Parathyroid adenoma (tissue), 2 donors: ENCODE data around the gene BCAT1.

ENCODE experiments used
- H2AFZ ChIP-seq: fragments of 300-600 bp; sonication (generic); one replicate; pipeline ENCODE4 v1.7.0; 2017; ENCODE audit warnings: antibody characterized with exemption, mild to moderate bottlenecking
- H3K27ac ChIP-seq: fragments of 300-600 bp; sonication (generic); one replicate; pipeline ENCODE4 v1.7.0; 2017
- H3K27me3 ChIP-seq: fragments of 300-600 bp; sonication (generic); one replicate; pipeline ENCODE4 v1.7.0; 2017; ENCODE audit warnings: low read length; ENCODE audit not compliant: control insufficient read depth, insufficient read depth
- H3K36me3 ChIP-seq: fragments of 300-600 bp; sonication (generic); one replicate; pipeline ENCODE4 v1.7.0; 2017; ENCODE audit warnings: low read length; ENCODE audit not compliant: control insufficient read depth, insufficient read depth
- H3K4me1 ChIP-seq: fragments of 300-600 bp; sonication (generic); one replicate; pipeline ENCODE4 v1.7.0; 2017; ENCODE audit warnings: control low read depth
- H3K4me2 ChIP-seq: fragments of 300-600 bp; sonication (generic); one replicate; pipeline ENCODE4 v1.7.0; 2017; ENCODE audit warnings: low read length
- H3K4me3 ChIP-seq: fragments of 300-600 bp; sonication (generic); one replicate; pipeline ENCODE4 v1.7.0; 2017; ENCODE audit warnings: low read depth, low read length
- H3K79me2 ChIP-seq: fragments of 300-600 bp; sonication (generic); one replicate; pipeline ENCODE4 v1.7.0; 2017; ENCODE audit warnings: control low read depth
- H3K9ac ChIP-seq: fragments of 300-600 bp; sonication (generic); one replicate; pipeline ENCODE4 v1.7.0; 2017; ENCODE audit warnings: mild to moderate bottlenecking
- H3K9me3 ChIP-seq: fragments of 300-600 bp; sonication (generic); one replicate; pipeline ENCODE4 v1.7.0; 2017; ENCODE audit warnings: low read length; ENCODE audit not compliant: control insufficient read depth
- TF ChIP-seq, protein P1 (sequence below): fragments of 300-600 bp; sonication (generic); IDR thresholded peaks from one replicate; pipeline ENCODE4 v1.7.0; 2017; ENCODE audit warnings: antibody characterized with exemption, mild to moderate bottlenecking
- donor health status: primary hyperparathyroidism.

Gene BCAT1

DNA sequence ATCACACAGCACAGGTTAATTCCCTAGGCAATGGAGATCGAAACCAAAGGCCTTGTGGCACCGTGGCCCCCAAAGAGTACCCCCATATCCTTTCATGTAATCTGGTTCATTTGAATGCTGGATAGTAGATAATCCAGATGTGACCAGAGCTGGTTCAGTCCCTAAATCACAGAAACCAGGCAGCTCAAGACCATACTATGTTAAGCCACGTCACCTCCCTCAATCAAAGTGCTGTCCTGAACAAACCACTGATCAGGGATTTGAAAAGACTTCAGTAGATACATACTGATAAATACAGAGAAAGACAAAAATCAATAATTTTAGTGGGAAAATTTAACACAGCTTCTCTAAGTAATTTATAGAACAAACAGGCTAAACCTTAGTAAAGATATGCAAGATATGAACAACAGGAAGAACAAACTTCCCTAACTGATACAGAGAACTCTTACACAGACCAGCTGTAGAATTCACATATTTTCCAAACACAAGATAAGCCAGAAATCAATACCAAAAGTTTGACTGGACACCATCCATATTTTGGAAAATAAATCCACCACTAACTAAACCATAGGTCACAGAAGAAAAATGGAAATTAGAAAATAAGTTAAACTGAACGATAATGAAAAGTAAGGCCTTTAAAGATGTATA lies 67.1 kb downstream of the BCAT1 start:
- Histone ChIP-seq H3K79me2 (no peaks in the 10 kb centered on the region), H3K36me3 (no peaks in the 10 kb centered on the region), H3K4me2 (no peak overlapping the region), H3K27me3 (no peaks in the 10 kb centered on the region), H3K4me1 (no peaks in the 10 kb centered on the region), H3K9me3 (no peaks in the 10 kb centered on the region), H3K4me3 (no peak overlapping the region), H2AFZ (no peak overlapping the region), H3K9ac (no peak overlapping the region), H3K27ac (no peak overlapping the region)
- TF ChIP-seq, protein P1, sequence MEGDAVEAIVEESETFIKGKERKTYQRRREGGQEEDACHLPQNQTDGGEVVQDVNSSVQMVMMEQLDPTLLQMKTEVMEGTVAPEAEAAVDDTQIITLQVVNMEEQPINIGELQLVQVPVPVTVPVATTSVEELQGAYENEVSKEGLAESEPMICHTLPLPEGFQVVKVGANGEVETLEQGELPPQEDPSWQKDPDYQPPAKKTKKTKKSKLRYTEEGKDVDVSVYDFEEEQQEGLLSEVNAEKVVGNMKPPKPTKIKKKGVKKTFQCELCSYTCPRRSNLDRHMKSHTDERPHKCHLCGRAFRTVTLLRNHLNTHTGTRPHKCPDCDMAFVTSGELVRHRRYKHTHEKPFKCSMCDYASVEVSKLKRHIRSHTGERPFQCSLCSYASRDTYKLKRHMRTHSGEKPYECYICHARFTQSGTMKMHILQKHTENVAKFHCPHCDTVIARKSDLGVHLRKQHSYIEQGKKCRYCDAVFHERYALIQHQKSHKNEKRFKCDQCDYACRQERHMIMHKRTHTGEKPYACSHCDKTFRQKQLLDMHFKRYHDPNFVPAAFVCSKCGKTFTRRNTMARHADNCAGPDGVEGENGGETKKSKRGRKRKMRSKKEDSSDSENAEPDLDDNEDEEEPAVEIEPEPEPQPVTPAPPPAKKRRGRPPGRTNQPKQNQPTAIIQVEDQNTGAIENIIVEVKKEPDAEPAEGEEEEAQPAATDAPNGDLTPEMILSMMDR = no peak

- Histone ChIP-seq H3K36me3 (no peaks in the 10 kb centered on the region), H3K27me3 (no peaks in the 10 kb centered on the region), H3K4me3 (no peak overlapping the region), H3K4me1 (no peaks in the 10 kb centered on the region), H3K9ac (no peak overlapping the region), H3K27ac (no peak overlapping the region), H3K79me2 (no peaks in the 10 kb centered on the region), H2AFZ (no peak overlapping the region), H3K9me3 (no peaks in the 10 kb centered on the region), H3K4me2 (no peak overlapping the region)
- TF ChIP-seq, protein P1 = no peak
Measured at GRCh38 chr12:24881227-24881626, 67.7 kb downstream of the BCAT1 start.

DNA sequence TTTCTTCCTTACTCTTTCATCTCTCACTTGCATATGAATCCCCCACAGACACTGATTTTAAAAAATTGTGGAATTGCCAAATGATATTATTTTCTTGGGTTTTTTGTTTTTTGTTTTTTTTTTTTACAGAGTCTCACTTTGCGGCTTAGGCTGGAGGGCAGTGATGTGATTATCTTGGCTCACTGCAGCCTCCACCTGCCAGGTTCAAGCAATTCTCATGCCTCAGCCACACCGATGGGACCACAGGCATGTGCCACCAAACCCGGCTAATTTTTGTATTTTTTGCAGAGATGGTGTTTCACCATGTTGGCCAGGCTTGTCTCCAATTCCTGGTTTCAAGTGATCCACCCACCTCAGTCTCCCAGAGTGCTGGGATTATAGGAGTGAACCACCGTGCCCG lies 68.2 kb downstream of the BCAT1 start:
- no peak overlapping the region for H3K9ac ChIP-seq
- no peaks in the 10 kb centered on the region for H3K36me3 ChIP-seq
- H3K4me1 ChIP-seq = no peaks in the 10 kb centered on the region
- no peak overlapping the region for H3K27ac ChIP-seq
- no peaks in the 10 kb centered on the region for H3K27me3 ChIP-seq
- H3K9me3 ChIP-seq = no peaks in the 10 kb centered on the region
- no peaks in the 10 kb centered on the region for H3K79me2 ChIP-seq
- TF ChIP-seq, protein P1 = no peak
- H2AFZ ChIP-seq = no peak overlapping the region
- no peak overlapping the region for H3K4me2 ChIP-seq
- no peak overlapping the region for H3K4me3 ChIP-seq

- H2AFZ ChIP-seq = no peak overlapping the region
- no peaks in the 10 kb centered on the region for H3K9me3 ChIP-seq
- TF ChIP-seq, protein P1 = no peak
Measured at GRCh38 chr12:24879644-24880043, 69.3 kb downstream of the BCAT1 start.

GRCh38 chr12:24875014-24875413 lies 73.9 kb downstream of the BCAT1 start:
- H2AFZ ChIP-seq = no peak overlapping the region

More at GRCh38 chr12:24879644-24880043, 69.3 kb downstream of the BCAT1 start:
- Histone ChIP-seq H3K36me3 (no peaks in the 10 kb centered on the region), H3K9ac (no peak overlapping the region), H3K4me3 (no peak overlapping the region), H3K4me2 (no peak overlapping the region), H3K27me3 (no peaks in the 10 kb centered on the region), H3K79me2 (no peaks in the 10 kb centered on the region), H3K27ac (no peak overlapping the region), H3K4me1 (no peaks in the 10 kb centered on the region)

More at GRCh38 chr12:24875014-24875413, 73.9 kb downstream of the BCAT1 start:
- no peak overlapping the region for H3K27ac ChIP-seq
- H3K4me2 ChIP-seq = no peak overlapping the region
- no peaks in the 10 kb centered on the region for H3K9me3 ChIP-seq
- no peaks in the 10 kb centered on the region for H3K27me3 ChIP-seq
- H3K4me3 ChIP-seq = no peak overlapping the region
- H3K4me1 ChIP-seq = no peaks in the 10 kb centered on the region
- TF ChIP-seq, protein P1 = no peak
- H3K9ac ChIP-seq = no peak overlapping the region
- H3K79me2 ChIP-seq = no peaks in the 10 kb centered on the region
- H3K36me3 ChIP-seq = no peaks in the 10 kb centered on the region
